HFF-Myc (cell line): Measurements from ENCODE around the gene HMG20B.

Experiments used
- DNase-seq: peaks from one replicate; pipeline ENCODE4 v3.0.0-alpha.2; 2011; ENCODE audit warnings: low read depth; ENCODE audit errors: extremely low read depth
- H3K4me3 ChIP-seq: replicated peaks from 2 replicates; pipeline ENCODE4 v1.5.1; 2011; ENCODE audit warnings: low read depth, mild to moderate bottlenecking, control low read depth, low read length
- CTCF ChIP-seq: IDR thresholded peaks from 2 replicates; pipeline ENCODE4 v1.5.1; 2012; ENCODE audit warnings: mild to moderate bottlenecking, low read depth, low read length, control low read depth; ENCODE audit errors: missing control alignments

The HMG20B gene

GRCh38 chr19:3608079-3608641 is 35.4 kb downstream of the HMG20B start:
- TF ChIP-seq CTCF, result no peak
- DNase-seq, result no peak

GRCh38 chr19:3608750-3609322 is 36.1 kb downstream of the HMG20B start:
- TF ChIP-seq CTCF, result no peak
- H3K4me3 ChIP-seq, result no peak overlapping the region
- DNase-seq, result no peak

More at GRCh38 chr19:3608079-3608641, 35.4 kb downstream of the HMG20B start:
- H3K4me3 ChIP-seq, result no peak overlapping the region

- no peak for TF ChIP-seq CTCF
- H3K4me3 ChIP-seq, result no peak overlapping the region
- no peak for DNase-seq
Measured at GRCh38 chr19:3609779-3610719, 37.3 kb downstream of the HMG20B start.

- no peak overlapping the region for H3K4me3 ChIP-seq
- no peak for TF ChIP-seq CTCF
- DNase-seq, result no peak
Measured at GRCh38 chr19:3610745-3611717, 38.3 kb downstream of the HMG20B start.

GRCh38 chr19:3611841-3612240 is 39.1 kb downstream of the HMG20B start:
- DNase-seq, result no peak
- H3K4me3 ChIP-seq, result no peak overlapping the region
- no peak for TF ChIP-seq CTCF

- H3K4me3 ChIP-seq, result no peak overlapping the region
- DNase-seq, result no peak
- TF ChIP-seq CTCF, result no peak
Measured at GRCh38 chr19:3612330-3612729, 39.6 kb downstream of the HMG20B start.
